ENCODE data around the gene KCNH6.

DNA sequence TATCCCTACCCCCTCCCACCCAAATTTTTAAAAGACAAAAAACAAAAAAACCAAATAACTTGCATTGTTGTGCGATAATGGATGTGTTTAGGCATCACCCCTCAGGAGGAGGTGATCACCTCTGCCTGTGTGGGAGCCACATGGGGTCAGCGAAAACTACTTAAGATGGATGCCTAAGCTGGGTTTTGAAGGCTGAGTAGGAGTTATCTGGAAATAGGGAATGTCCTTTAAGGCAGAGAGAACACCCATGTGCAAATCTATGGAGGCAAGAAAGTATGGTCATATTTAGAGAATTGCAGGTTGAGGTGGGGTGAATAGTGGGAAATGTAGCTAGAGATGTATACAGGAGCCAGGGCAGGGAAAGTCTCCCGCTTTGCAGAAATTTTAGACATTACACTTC lies 72.0 kb downstream of the KCNH6 start:
- no peak for TF ChIP-seq EZH2 (IDR thresholded peaks at IDR 0.05; ENCODE audit: borderline replicate concordance, low read depth, low read length, poor library complexity, severe bottlenecking)
- TF ChIP-seq, protein P1, sequence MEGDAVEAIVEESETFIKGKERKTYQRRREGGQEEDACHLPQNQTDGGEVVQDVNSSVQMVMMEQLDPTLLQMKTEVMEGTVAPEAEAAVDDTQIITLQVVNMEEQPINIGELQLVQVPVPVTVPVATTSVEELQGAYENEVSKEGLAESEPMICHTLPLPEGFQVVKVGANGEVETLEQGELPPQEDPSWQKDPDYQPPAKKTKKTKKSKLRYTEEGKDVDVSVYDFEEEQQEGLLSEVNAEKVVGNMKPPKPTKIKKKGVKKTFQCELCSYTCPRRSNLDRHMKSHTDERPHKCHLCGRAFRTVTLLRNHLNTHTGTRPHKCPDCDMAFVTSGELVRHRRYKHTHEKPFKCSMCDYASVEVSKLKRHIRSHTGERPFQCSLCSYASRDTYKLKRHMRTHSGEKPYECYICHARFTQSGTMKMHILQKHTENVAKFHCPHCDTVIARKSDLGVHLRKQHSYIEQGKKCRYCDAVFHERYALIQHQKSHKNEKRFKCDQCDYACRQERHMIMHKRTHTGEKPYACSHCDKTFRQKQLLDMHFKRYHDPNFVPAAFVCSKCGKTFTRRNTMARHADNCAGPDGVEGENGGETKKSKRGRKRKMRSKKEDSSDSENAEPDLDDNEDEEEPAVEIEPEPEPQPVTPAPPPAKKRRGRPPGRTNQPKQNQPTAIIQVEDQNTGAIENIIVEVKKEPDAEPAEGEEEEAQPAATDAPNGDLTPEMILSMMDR (conservative IDR thresholded peaks at IDR 0.05; ENCODE audit: low read depth, low read length) = no peak

Data from A673 (cell line).